ENCODE measurements around the gene TP53RK.

The TP53RK gene

DNA sequence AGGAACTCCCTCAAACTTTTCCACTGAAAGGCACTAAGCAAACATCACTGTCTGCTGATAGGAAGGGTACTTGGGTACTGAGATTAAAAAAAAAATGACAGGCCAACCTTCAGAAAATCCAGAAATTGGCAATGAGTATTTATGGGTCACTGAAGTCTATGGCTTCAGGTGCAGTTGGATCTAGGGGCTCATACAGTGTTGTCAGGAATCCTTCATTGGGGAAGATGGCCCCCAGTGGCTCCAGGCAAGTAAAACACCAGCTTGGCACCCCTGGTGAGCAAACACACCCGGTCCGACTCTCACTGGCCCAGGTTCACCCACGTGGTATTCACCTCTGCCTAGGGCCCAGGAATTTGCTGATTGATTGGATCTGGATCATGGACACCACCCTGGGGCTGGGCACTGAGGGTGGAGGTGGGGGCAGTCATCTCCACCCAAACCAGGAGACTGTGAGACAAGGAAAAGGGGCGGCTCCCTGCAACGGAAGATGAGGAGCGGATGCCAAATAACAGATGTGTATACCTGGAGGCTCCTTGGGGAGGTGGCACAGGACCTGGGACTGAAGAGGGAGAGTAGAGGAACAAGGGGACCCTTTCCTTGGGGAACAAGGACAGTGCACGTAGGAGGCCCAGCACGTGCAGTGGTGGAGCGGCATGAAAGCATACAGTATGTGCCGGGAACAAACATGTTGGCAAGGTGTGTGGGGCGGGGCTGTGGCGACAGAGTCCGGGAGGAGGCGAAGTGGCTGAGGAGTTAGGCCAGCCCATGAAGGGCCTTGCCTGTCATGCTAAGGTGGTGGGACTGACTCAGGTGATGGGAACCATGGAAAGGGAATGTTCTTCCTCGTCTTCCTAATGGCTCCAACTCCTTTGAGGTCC is 25.0 kb upstream of the TP53RK start:
- DNase-seq (ENCODE audit: extremely low read depth, low read depth): no peak
- TF ChIP-seq CTCF (IDR thresholded peaks at IDR 0.05; ENCODE audit: low read depth, low read length): no peak

- TF ChIP-seq CTCF (IDR thresholded peaks at IDR 0.05; ENCODE audit: low read depth, low read length): no peak
Measured at GRCh38 chr20:46712056-46712636, 22.9 kb upstream of the TP53RK start.

GRCh38 chr20:46710153-46710913 is 21.1 kb upstream of the TP53RK start:
- DNase-seq (ENCODE audit: extremely low read depth, low read depth): no peak
- no peak for TF ChIP-seq CTCF (IDR thresholded peaks at IDR 0.05; ENCODE audit: low read depth, low read length)

More at GRCh38 chr20:46712056-46712636, 22.9 kb upstream of the TP53RK start:
- DNase-seq (ENCODE audit: extremely low read depth, low read depth): no peak

GRCh38 chr20:46709459-46710152 is 20.4 kb upstream of the TP53RK start, which contains the start of gene SLC2A10:
SLC2A10 (plus strand) TSS chr20:46709649; CDS start chr20:46709737, 88 bp downstream.
- no peak for DNase-seq (ENCODE audit: extremely low read depth, low read depth)
- TF ChIP-seq CTCF (IDR thresholded peaks at IDR 0.05; ENCODE audit: low read depth, low read length): peak; percentile 6

- no peak for DNase-seq (ENCODE audit: extremely low read depth, low read depth)
- no peak for TF ChIP-seq CTCF (IDR thresholded peaks at IDR 0.05; ENCODE audit: low read depth, low read length)
Measured at GRCh38 chr20:46709055-46709458, 19.8 kb upstream of the TP53RK start.

- TF ChIP-seq CTCF (IDR thresholded peaks at IDR 0.05; ENCODE audit: low read depth, low read length): peak; percentile 5
- DNase-seq (ENCODE audit: extremely low read depth, low read depth): no peak
Measured at GRCh38 chr20:46708172-46708860, 19.1 kb upstream of the TP53RK start.

Data from AG09319 (cell line).